ENCODE results near the gene NPHP1. TPM values are rescaled to one million over a fixed set of nuclear protein-coding genes. Genes with fewer than 3 reads are reported as not detected.

NPHP1 gene
- total RNA-seq, 2 experiments from 2014 or later, result 1.3 to 1.4 TPM

DNA sequence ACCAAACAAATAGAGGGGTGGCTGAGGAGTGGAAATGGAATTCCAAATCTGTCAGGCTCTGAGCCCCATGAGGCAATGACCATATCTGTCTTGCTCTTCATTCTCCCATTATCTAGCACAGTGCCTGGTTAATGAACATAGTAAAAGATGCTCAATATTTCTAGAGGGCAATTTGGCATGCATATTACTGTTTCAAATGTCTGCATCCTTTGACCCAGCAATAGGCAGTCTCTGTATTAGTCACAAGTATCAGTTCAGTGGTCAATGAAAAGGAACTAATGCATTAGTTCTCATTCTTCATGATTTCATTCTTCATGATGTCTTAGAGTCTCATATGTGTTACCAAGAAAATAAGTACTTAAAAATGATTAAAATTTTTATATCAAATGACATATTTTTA, 60.8 kb downstream of the NPHP1 start:
- TF ChIP-seq, protein P1, sequence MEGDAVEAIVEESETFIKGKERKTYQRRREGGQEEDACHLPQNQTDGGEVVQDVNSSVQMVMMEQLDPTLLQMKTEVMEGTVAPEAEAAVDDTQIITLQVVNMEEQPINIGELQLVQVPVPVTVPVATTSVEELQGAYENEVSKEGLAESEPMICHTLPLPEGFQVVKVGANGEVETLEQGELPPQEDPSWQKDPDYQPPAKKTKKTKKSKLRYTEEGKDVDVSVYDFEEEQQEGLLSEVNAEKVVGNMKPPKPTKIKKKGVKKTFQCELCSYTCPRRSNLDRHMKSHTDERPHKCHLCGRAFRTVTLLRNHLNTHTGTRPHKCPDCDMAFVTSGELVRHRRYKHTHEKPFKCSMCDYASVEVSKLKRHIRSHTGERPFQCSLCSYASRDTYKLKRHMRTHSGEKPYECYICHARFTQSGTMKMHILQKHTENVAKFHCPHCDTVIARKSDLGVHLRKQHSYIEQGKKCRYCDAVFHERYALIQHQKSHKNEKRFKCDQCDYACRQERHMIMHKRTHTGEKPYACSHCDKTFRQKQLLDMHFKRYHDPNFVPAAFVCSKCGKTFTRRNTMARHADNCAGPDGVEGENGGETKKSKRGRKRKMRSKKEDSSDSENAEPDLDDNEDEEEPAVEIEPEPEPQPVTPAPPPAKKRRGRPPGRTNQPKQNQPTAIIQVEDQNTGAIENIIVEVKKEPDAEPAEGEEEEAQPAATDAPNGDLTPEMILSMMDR (IDR thresholded peaks at IDR 0.05), result no peak
- no peak overlapping the region for H3K27ac Mint-ChIP-seq
- H3K36me3 Mint-ChIP-seq (ENCODE audit: low read depth), result peaks cover 2% of the 10 kb centered on the region
- H3K9me3 Mint-ChIP-seq, result peaks cover 2% of the 10 kb centered on the region
- H3K4me1 Mint-ChIP-seq (ENCODE audit: low read depth), result peaks cover 7% of the 10 kb centered on the region
- no peak for ATAC-seq
- ChIA-PET POLR2A (no interaction called here), CTCF (interaction anchor here (1.6 kb wide), 1 partner anchor 10 kb away, joined by 5 read pairs; no protein-coding TSS in a partner anchor)
- intact Hi-C loops (cut with micrococcal nuclease), result no loop called here
- no peak overlapping the region for H3K4me3 Mint-ChIP-seq
- no peaks in the 10 kb centered on the region for H3K27me3 Mint-ChIP-seq
- DNase-seq, result no peak

DNA sequence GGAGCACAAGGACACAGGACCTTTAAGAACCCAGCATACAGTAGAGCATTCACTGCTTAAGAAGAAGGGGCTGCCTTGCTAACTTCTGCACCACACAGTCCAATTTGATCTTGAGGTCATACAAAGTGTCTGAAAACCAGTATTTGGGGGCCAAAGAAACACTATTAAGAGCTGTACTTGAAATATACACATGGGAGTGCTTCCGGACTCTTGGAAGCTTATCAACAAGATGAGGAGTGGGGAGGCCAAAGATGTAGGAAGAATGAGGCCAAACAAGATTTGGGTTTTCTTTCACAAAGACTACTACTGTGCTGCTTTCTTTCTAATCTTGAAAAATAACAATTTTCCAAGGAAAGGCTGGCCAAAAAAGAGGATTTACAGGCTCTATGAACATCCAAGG, 64.4 kb downstream of the NPHP1 start:
- ATAC-seq, result no peak
- peaks cover 4% of the 10 kb centered on the region for H3K27me3 Mint-ChIP-seq
- intact Hi-C loops (cut with micrococcal nuclease), result no loop called here

DNA sequence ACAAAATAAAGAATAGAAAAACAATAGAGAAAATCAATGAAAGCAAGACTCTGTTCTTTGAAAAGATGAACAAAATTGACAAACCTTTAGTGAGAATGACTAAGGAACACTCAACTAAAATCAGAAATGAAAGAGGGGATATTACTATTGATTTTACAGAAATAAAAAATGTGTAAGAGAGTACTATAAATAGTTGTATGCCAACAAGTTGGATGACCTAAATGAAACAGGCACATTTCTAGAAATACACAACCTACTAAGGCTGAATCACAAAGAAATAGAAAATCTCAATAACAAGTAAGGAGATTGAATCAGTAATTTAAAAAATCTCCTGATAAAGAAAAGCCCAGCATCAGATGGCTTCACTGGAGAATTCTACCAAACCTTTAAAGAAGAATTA, 70.8 kb downstream of the NPHP1 start:
- intact Hi-C loops (cut with micrococcal nuclease), result no loop called here
- Mint-ChIP-seq H3K27ac (no peak overlapping the region), H3K4me3 (no peak overlapping the region), H3K27me3 (peaks cover 4% of the 10 kb centered on the region), H3K4me1 (ENCODE audit: low read depth) (no peaks in the 10 kb centered on the region), H3K9me3 (peaks cover 12% of the 10 kb centered on the region), H3K36me3 (ENCODE audit: low read depth) (peaks cover 7% of the 10 kb centered on the region)
- ATAC-seq, result no peak
- POLR2A ChIA-PET, result no interaction called here
- TF ChIP-seq, protein P1 (IDR thresholded peaks at IDR 0.05), result no peak
- CTCF ChIA-PET, result interaction anchor here (1.7 kb wide), 1 partner anchor 9 kb away, joined by 5 read pairs; no protein-coding TSS in a partner anchor
- no peak for DNase-seq

More for the DNA sequence above, 64.4 kb downstream of the NPHP1 start:
- H3K36me3 Mint-ChIP-seq (ENCODE audit: low read depth), result no peaks in the 10 kb centered on the region
- TF ChIP-seq, protein P1 (IDR thresholded peaks at IDR 0.05), result no peak
- ChIA-PET CTCF (interaction anchor here (0.7 to 0.8 kb wide), 2 partner anchors 16 to 847 kb away, joined by 3 read pairs; no protein-coding TSS in a partner anchor), POLR2A (interaction anchor here (0.6 kb wide), 1 partner anchor 14 kb away, joined by 3 read pairs; no protein-coding TSS in a partner anchor)
- DNase-seq, result no peak
- no peak overlapping the region for H3K27ac Mint-ChIP-seq
- peaks cover 1% of the 10 kb centered on the region for H3K9me3 Mint-ChIP-seq
- H3K4me3 Mint-ChIP-seq, result no peak overlapping the region
- H3K4me1 Mint-ChIP-seq (ENCODE audit: low read depth), result peaks cover 4% of the 10 kb centered on the region

DNA sequence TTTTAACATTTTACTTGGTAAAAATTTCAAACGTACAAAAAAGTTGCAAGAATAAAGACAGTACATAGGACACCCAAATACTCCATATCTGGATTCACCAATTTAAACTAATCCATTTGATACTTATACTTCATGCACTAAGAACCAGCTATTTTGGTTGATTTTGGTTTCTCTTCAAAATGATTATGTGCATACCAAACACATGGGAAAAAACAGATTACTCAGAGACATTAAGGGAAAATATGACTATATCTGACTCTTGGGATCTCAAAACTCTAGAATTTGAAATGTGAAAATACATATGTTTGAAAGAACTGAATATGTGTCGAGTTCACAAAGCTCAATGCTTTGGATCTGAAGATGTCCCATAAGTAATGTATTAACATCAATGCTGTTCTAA, 73.6 kb downstream of the NPHP1 start:
- H3K9me3 Mint-ChIP-seq, result peaks cover 11% of the 10 kb centered on the region
- ATAC-seq (no peak), DNase-seq (no peak)
- H3K4me1 Mint-ChIP-seq (ENCODE audit: low read depth), result no peaks in the 10 kb centered on the region
- H3K27ac Mint-ChIP-seq, result no peak overlapping the region
- intact Hi-C loops (cut with micrococcal nuclease), result no loop called here
- H3K36me3 Mint-ChIP-seq (ENCODE audit: low read depth), result peaks cover 7% of the 10 kb centered on the region
- H3K27me3 Mint-ChIP-seq, result no peaks in the 10 kb centered on the region
- ChIA-PET CTCF (interaction anchor here (1.1 kb wide), 1 partner anchor 24 kb away, joined by 3 read pairs; no protein-coding TSS in a partner anchor), POLR2A (no interaction called here)
- TF ChIP-seq, protein P1 (IDR thresholded peaks at IDR 0.05), result no peak
- no peak overlapping the region for H3K4me3 Mint-ChIP-seq

DNA sequence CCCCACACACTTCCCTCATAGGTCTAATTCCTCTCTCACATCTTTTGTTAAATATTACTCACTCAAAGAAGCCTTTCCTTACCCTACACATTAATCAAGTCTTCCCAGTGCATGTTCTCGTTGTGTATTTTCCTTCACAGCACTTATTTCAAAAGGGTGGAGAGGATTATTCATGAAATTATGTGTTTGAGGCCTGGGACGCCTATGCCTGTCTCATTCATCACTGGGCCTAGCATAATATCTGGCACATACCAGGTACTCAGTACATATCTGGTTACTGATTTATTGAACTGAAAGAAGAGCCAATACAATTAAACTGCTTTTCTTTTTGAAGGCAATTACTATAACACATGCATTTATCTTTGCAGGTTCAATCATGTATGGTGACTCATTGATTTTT, 74.1 kb downstream of the NPHP1 start:
- no peaks in the 10 kb centered on the region for H3K27me3 Mint-ChIP-seq
- peaks cover 7% of the 10 kb centered on the region for H3K36me3 Mint-ChIP-seq (ENCODE audit: low read depth)
- H3K9me3 Mint-ChIP-seq, result peaks cover 11% of the 10 kb centered on the region
- ChIA-PET CTCF (no interaction called here), POLR2A (no interaction called here)
- H3K4me1 Mint-ChIP-seq (ENCODE audit: low read depth), result no peaks in the 10 kb centered on the region
- DNase-seq (no peak), ATAC-seq (no peak)
- H3K4me3 Mint-ChIP-seq, result no peak overlapping the region
- intact Hi-C loops (cut with micrococcal nuclease), result no loop called here
- TF ChIP-seq, protein P1 (IDR thresholded peaks at IDR 0.05), result no peak
- no peak overlapping the region for H3K27ac Mint-ChIP-seq

All from activated CD8-positive, alpha-beta T cell treated with anti-CD3 and anti-CD28 coated beads for 36 hours (primary cell).